Fibroblast of lung (primary cell): Measurements from ENCODE around the gene TOX2.

Experiments
- EZH2 ChIP-seq: IDR thresholded peaks from 2 replicates; pipeline ENCODE4 v1.5.1; 2012; ENCODE audit warnings: low read length, control low read depth, mild to moderate bottlenecking; ENCODE audit errors: missing control alignments
- TF ChIP-seq, protein P1 (sequence below), 2 donors: IDR thresholded peaks in 1 of 2; conservative IDR thresholded peaks in 1 of 2; 1 replicate in 1 of 2; 2 replicates in 1 of 2; pipeline ENCODE4 v1.5.1; 2011 to 2012; ENCODE audit warnings: low read length in 2 of 2, control low read depth in 1 of 2, inconsistent platforms in 1 of 2, low read depth in 1 of 2, mild to moderate bottlenecking in 1 of 2

GRCh38 chr20:44112456-44112855 lies 197.8 kb downstream of the TOX2 start:
- TF ChIP-seq, protein P1, sequence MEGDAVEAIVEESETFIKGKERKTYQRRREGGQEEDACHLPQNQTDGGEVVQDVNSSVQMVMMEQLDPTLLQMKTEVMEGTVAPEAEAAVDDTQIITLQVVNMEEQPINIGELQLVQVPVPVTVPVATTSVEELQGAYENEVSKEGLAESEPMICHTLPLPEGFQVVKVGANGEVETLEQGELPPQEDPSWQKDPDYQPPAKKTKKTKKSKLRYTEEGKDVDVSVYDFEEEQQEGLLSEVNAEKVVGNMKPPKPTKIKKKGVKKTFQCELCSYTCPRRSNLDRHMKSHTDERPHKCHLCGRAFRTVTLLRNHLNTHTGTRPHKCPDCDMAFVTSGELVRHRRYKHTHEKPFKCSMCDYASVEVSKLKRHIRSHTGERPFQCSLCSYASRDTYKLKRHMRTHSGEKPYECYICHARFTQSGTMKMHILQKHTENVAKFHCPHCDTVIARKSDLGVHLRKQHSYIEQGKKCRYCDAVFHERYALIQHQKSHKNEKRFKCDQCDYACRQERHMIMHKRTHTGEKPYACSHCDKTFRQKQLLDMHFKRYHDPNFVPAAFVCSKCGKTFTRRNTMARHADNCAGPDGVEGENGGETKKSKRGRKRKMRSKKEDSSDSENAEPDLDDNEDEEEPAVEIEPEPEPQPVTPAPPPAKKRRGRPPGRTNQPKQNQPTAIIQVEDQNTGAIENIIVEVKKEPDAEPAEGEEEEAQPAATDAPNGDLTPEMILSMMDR (conservative IDR thresholded peaks at IDR 0.05 in 1 of 2, IDR thresholded peaks at IDR 0.05 in 1 of 2; ENCODE audit: low read depth in 1 of 2, low read length in 2 of 2): no peak
- no peak for TF ChIP-seq EZH2
